Right ventricle myocardium inferior (tissue), 1 donor: ENCODE results near the gene S100A13. TPM values are rescaled to one million over a fixed set of nuclear protein-coding genes. Genes with fewer than 3 reads are reported as not detected.
"Not testable (repeated sequence)": the region's sequence is repeated elsewhere in the genome, so short reads cannot be mapped to it uniquely, and the experiment has no call there.

Source experiments
- ATAC-seq: fragments of 200-7000 bp; cut with Tn5 transposase; one replicate; pipeline ENCODE4 v1.9.1; 2020; ENCODE audit warnings: mild to moderate bottlenecking, moderate library complexity
- DNase-seq: peaks from one replicate; pipeline ENCODE4 v3.0.0; 2021; ENCODE audit errors: missing footprints
- intact Hi-C: fragments of 100-400 bp; cut with DNase I; formaldehyde crosslinking; loops from one replicate; pipeline ENCODE4 v1.11.0; 2022
- long read RNA-seq: library from polyadenylated mRNA; unstranded; transcript quantifications from one replicate; pipeline ENCODE4 v2.0.0, GENCODE V29; 2021
- total RNA-seq: library from RNA; stranded (reverse); fragmentation: NEBNext Ultra II Directional; extraction: Animal tissue kit (Norgen Biotek cat#: 25700); gene quantifications from one replicate; pipeline ENCODE4 v1.2.1, GENCODE V29; 2021
- donor health status: DM: no; HTN: yes; CAD: no; lungs with severe emphysema.

Gene S100A13
- total RNA-seq: 155 TPM
- long read RNA-seq, partial matches to known transcripts: 32 of 37 reads
- long read RNA-seq, other reads (novel, unspliced or antisense): 1 of 37 reads

- ATAC-seq (peak; percentile 57), DNase-seq (peak; percentile 88)
- intact Hi-C loops: no loop called here
Observed at GRCh38 chr1:153626904-153627714, at the start of gene S100A13. Gene S100A13 (minus strand): TSS chr1:153627505. CDS start chr1:153626472, 1,033 bp downstream.

GRCh38 chr1:153673511-153673910 is 46.2 kb upstream of the S100A13 start:
- intact Hi-C loops: loop anchor here (5.0 to 10.0 kb wide), 2 partner anchors 101 to 319 kb away; partner anchors contain the start of gene S100A9
- no peak for ATAC-seq

GRCh38 chr1:153671628-153672353 is 44.5 kb upstream of the S100A13 start:
- DNase-seq: not testable (repeated sequence)
- intact Hi-C loops: loop anchor here (2.0 to 10.0 kb wide), 3 partner anchors 37 to 317 kb away; partner anchors contain the start of genes CHTOP and S100A9
- peak; percentile 15 for ATAC-seq

More at GRCh38 chr1:153673511-153673910, 46.2 kb upstream of the S100A13 start:
- DNase-seq: no peak

- intact Hi-C loops: loop anchor here (2.0 to 10.0 kb wide), 3 partner anchors 36 to 316 kb away; partner anchors contain the start of genes CHTOP and S100A9
- peak; percentile 97 for DNase-seq
- peak; percentile 97 for ATAC-seq
Observed at GRCh38 chr1:153670859-153671627, 43.7 kb upstream of the S100A13 start, which contains the start of gene ILF2. Gene ILF2 (minus strand): TSS chr1:153670993. CDS start chr1:153670922, 71 bp downstream.

GRCh38 chr1:153670257-153670858 is 43.1 kb upstream of the S100A13 start:
- ATAC-seq: peak; percentile 18
- no peak for DNase-seq
- intact Hi-C loops: loop anchor here (2.0 to 10.0 kb wide), 3 partner anchors 36 to 316 kb away; partner anchors contain the start of genes CHTOP and S100A9

- DNase-seq: no peak
- no peak for ATAC-seq
Observed at GRCh38 chr1:153669606-153670005, 42.3 kb upstream of the S100A13 start.

GRCh38 chr1:153668672-153669071 is 41.4 kb upstream of the S100A13 start:
- ATAC-seq, DNase-seq, intact Hi-C loops: not testable (repeated sequence)

More at GRCh38 chr1:153669606-153670005, 42.3 kb upstream of the S100A13 start:
- intact Hi-C loops: loop anchor here (2.0 to 10.0 kb wide), 3 partner anchors 35 to 315 kb away; partner anchors contain the start of genes CHTOP and S100A9

GRCh38 chr1:153667439-153667838 is 40.1 kb upstream of the S100A13 start:
- DNase-seq (no peak), ATAC-seq (no peak)
- intact Hi-C loops: no loop called here

- ATAC-seq: no peak
- intact Hi-C loops: no loop called here
- DNase-seq: no peak
Observed at GRCh38 chr1:153663211-153663610, 35.9 kb upstream of the S100A13 start.

- ATAC-seq (no peak), DNase-seq (no peak)
- intact Hi-C loops: no loop called here
Observed at GRCh38 chr1:153662269-153662668, 35.0 kb upstream of the S100A13 start.

- no peak for DNase-seq
- intact Hi-C loops: no loop called here
- no peak for ATAC-seq
Observed at GRCh38 chr1:153661111-153661708, 33.9 kb upstream of the S100A13 start.

- DNase-seq: no peak
- ATAC-seq: no peak
- intact Hi-C loops: loop anchor here (5.0 to 10.0 kb wide), 2 partner anchors 87 to 145 kb away; no protein-coding TSS in a partner anchor
Observed at GRCh38 chr1:153659656-153660055, 32.4 kb upstream of the S100A13 start.

GRCh38 chr1:153659175-153659534 is 31.9 kb upstream of the S100A13 start:
- no peak for DNase-seq

GRCh38 chr1:153658400-153659174 is 31.3 kb upstream of the S100A13 start, which contains the start of gene SNAPIN:
Gene SNAPIN (plus strand): TSS chr1:153658703. CDS start chr1:153658744, 41 bp downstream.
- intact Hi-C loops: loop anchor here (5.0 to 10.0 kb wide), 2 partner anchors 86 to 144 kb away; no protein-coding TSS in a partner anchor
- ATAC-seq (peak; percentile 99), DNase-seq (peak; percentile 95)

More at GRCh38 chr1:153659175-153659534, 31.9 kb upstream of the S100A13 start:
- intact Hi-C loops: loop anchor here (5.0 to 10.0 kb wide), 2 partner anchors 87 to 144 kb away; no protein-coding TSS in a partner anchor
- ATAC-seq: no peak

- no peak for ATAC-seq
- intact Hi-C loops: loop anchor here (5.0 to 10.0 kb wide), 2 partner anchors 83 to 141 kb away; no protein-coding TSS in a partner anchor
- DNase-seq: no peak
Observed at GRCh38 chr1:153655333-153655732, 28.0 kb upstream of the S100A13 start.

GRCh38 chr1:153652805-153653500 is 25.6 kb upstream of the S100A13 start:
- intact Hi-C loops: loop anchor here (10.0 kb wide), 1 partner anchor 138 kb away; no protein-coding TSS in a partner anchor
- DNase-seq (no peak), ATAC-seq (peak; percentile 47)
